HG03196 (cell line): ENCODE measurements around the gene CD7.

Experiments
- ATAC-seq: cut with Tn5 transposase; IDR thresholded peaks from one replicate; pipeline ENCODE4 v1.9.1; 2021; ENCODE audit not compliant: unreplicated experiment

Gene CD7

DNA sequence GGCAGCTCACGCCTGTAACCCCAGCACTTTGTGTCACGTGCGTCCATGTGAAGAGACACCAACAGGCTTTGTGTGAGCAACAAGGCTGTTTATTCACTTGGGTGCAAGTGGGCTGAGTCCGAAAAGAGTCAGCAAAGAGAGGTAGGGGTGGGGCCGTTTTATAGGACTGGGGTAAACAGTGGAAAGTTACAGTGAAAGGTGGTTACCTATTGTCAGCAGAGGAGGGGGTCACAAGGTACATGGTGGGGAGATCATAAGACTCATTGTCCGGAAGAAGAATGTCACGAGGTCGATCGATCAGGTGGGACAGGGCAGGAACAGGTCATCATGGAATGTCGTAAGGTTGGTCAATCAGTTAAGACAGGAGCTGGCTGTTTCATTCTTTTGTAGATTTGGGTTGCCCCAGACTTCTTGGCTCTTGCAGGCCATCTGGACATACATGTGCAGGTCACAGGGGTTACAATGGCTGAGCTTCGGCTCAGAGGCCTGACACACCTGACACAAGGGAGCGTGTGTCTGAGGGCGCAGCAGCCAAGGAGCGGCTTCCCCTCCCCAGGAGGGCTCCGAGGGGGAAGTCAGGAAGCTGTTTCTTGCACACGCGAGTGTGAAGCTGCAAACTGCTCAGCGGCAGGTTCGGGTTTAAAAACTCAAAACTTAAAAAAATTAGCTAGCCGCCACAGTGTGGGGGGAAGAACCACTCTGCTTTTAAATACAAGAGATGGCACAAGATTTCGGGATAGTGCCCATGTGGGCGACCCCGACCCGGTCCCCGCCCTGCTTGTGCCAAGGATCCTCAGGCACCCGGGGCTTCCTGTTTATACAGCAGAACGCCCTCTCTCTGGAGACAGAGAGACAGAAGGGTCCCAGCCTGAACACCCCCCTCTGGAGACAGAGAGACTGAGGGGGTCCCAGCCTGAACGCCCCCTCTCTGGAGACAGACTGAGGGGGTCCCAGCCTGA, 29.2 kb upstream of the CD7 start:
- no peak for ATAC-seq

DNA sequence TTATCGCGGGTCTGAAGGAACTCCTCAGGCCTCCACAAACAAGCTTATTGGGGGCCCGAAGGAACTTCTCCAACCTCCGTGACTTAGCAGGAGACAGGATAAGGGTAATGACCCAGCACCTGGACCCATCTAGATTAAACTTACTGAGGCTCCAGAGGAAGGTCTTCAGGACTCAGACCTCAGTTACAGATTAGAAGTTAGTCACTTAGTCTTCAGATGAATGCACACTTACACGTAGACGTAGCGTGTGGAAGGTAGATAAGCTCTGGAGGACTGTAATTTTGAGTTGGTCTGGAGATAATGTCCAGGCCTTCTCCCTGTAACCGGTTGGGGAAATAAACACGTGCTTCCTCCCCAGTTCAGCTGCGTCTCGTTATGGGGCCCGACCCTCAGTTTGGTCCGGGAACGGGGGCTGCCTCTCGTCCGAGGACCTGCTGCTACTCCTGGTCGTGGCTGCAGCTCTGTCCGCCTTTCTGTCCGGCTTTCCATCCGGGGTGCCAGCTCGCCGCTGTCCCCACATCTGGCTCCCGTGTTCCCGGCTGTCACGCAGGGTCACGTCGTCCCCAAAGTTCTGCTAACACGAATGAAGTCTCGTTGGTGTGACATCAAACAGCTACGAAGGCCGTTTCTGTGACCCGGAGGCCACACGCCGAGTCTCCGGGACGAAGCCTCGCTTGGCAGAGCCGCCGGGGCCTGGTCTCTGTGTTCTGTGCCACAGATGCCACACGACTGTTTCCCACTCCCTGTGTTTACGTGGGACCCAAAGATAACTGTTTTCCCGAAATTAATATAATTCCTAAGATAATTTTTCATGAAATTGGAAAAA, 28.0 kb upstream of the CD7 start:
- ATAC-seq: no peak

DNA sequence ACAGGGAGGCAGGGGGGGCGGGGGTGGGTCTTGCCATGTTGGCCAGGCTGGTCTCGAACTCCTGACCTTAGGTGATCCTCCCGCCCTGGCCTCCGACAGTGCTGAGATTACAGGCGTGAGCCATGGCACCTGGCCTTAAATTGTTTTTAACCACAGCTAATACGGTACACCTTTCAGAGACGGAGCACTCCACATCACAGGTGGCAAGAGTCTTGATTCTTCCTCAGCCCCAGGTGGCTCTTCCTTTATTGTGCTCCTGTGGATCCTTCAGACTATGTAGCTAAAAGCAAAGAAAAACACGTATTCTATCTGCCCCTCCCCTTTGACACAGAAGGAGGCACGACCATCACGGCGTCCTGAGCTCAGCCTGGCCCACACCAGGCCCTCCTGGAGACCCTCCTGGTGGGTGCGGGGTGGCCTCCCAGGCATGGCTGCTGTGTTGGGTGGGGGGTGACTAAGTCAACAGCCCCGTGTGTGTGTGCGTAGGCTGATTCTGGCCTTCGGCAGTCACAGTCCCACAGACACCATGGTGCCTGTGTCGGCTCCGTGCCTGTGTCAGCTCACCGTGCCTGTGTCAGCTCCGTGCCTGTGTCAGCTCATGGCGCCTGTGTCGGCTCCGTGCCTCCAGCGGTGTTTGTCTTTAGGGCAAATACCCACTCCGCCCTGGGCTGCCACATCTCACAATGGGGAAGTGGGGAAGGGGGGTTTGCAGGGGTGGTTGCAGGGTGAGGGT, 26.9 kb upstream of the CD7 start:
- no peak for ATAC-seq

DNA sequence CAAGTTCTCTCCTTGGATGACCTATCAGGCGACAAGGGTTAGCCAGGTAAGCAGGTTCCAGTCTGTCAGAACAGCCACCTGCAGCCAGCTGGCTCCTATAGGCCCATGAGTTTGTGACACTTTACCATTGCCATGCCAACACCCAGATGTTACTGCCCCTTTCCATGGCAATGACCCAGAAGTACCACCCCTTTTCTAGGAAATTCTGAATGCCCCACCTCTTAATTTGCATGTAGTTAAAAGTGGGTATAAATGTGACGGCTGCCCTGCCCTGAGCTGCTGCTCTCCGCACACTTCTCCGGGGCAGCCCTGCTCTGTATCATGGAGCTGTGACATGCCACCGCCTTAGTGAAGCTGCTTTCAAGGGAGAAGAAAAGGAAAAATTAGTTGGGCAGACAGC, 26.2 kb upstream of the CD7 start:
- ATAC-seq: no peak

DNA sequence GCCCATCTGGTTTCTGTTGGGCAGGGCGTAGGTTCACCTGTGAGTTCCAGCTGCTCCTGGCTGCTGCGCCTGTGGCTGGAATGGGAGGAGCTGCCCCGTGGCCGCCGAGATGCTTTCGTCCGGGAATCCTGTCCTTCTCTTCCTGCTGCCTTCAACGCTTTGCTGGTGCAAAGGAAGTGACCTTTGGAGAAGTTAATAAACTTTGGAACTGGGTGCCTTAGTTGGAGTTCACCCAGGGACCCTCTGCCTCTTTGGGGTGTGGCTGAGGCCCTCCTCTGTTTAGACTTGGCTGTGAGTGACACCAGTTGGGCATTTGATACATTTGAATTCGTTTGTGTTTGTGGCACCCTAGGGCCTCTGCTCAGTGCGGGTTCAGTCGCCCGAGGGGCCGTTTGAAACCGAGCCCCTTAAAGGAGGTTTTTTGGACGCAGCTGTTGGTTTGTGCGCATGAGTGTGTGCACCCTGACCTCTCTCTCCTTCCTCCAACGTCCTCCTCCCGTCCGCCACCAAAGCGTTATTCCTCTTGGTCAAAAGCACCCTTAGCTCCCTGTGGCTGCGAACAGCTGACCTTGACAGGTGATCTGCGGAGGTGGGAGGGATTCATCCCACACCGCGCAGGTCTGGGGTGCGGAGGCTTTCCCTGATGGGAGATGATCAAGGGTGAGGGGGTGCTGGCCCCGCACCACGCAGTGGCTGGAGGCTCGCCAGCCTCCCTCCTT, 25.1 kb upstream of the CD7 start:
- no peak for ATAC-seq

DNA sequence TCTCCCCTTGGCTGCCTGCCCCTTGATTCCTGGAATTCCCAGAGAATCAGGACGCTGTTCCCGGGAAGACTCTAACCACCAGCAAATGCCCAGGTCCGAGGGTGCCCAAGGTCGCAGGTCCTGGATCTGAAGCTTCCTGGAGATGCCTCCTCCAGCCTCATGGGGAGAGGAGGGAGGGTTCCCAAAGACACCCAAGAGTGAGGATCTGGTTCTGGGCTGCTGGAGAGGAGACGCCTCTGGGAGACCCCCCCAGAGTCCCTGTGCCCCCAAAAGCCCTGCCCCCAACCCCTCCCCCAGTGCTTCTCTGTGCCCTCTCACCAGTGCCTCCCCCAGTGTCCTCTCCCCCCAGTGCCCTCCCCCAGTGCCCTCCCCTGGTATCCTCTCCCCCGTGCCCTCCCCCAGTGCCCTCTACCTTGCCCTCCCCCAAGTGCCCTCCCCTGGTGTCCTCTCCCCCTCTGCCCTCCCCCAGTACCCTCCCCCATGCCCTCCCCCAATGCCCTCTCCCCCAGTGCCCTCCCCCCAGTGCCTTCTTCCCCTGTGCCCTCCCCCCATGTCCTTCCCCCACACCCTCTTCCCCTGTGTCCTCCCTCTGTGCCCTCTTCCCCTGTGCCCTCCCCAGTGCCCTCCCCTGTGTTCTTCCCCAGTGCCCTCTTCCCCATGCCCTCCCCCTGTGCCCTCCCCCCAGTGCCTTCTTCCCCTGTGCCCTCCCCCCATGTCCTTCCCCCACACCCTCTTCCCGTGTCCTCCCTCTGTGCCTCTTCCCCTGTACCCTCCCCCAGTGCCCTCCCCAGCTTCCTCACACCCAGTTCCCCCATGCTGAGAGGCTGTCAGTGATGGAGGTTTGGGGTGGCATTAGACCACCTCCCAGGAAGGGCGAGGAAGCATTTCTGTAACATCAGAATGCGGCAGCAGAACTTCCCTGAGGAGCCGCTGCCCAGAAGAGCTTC, 22.5 kb upstream of the CD7 start:
- no peak for ATAC-seq

DNA sequence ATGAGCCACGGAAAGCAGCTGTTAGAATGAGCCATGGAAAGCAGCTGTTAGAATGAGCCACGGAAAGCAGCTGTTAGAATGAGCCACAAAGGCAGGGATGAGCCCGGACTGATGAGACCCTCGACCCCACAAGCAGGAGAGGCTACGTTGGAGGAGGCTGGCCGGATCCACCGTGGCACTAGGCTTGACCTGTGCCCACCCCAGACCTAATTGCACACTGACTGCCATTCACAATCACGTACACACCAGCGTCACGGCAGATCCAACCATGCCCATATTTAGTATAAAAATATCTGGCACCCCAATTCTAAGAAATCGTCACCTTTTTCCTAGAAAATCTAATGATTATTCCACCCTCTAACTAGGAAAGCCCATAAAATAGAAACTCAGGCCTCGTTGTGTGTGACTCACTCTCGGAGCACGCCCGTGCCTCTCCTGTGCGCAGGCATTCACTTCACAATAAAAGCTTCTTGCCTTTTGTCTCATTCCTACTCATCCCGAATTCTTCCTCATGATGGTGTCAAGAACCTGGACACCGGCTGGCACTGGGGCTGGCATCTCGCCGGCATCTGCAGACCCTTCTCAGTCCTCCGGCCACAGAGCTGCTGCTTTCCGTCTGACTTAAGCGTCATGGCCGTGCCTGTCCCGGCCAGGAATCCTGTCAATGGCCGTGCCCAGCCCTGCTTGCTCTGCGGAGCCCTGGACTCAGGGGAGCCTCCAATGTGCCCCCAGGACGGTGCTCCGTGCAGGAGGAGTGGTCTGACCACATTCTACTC, 21.6 kb upstream of the CD7 start:
- ATAC-seq: no peak

DNA sequence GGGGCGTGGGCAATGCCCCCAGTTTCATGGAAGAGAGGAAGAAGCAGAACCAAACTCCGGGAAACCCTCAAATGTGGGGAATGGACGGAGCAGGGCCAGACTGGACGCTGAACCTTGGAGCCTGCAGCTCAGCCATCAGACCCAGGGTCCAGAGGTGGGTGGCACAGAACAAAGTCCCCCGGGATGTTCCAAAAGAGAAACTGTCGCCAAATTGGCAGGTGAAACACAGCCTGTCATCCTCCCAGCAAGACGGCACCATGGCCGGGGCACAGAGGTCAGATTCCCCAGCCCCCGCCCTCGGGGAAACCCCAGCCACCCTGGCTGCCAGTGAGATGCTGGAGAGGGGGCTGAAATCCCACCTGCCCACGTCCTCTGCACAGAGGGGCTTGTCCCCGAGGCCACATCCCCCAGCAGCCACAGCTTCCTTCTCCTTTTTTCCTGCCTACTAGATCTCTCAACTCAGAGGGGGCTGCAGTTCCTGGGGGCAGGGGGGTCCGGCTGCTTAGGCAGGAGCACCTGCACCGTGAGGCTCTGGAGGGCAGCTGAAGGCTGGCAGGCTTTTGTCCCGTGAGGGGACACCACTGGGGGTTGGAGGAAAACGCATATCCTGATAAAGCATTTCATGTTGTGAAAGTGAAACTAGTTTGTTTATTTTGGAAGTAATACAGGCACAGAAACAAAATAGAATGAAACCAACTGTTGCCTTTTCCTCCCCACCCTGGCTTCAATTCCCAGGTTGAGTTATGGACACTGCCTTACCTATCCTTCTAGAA, 17.4 kb upstream of the CD7 start:
- ATAC-seq: no peak

DNA sequence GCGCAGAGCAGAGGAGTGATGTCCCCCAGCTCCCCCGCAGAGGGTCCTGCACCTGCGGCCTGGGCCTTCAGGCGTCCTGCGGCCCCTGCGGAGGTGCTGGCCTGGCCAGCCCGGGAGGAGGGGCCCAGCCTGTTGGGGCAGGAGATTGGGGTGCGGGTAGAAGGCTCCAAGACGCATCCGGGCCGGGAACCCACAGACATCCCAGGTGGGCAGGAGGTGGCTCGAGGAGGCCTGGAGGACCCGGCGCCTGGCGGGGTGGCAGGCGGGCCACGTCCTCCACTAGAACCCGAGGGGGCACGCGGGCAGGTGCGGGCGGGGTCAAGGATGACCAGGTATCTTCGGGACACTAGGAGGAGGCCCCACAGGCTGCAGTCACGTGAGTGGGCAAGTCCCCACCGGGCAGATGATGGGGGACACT, 16.8 kb upstream of the CD7 start:
- no peak for ATAC-seq

DNA sequence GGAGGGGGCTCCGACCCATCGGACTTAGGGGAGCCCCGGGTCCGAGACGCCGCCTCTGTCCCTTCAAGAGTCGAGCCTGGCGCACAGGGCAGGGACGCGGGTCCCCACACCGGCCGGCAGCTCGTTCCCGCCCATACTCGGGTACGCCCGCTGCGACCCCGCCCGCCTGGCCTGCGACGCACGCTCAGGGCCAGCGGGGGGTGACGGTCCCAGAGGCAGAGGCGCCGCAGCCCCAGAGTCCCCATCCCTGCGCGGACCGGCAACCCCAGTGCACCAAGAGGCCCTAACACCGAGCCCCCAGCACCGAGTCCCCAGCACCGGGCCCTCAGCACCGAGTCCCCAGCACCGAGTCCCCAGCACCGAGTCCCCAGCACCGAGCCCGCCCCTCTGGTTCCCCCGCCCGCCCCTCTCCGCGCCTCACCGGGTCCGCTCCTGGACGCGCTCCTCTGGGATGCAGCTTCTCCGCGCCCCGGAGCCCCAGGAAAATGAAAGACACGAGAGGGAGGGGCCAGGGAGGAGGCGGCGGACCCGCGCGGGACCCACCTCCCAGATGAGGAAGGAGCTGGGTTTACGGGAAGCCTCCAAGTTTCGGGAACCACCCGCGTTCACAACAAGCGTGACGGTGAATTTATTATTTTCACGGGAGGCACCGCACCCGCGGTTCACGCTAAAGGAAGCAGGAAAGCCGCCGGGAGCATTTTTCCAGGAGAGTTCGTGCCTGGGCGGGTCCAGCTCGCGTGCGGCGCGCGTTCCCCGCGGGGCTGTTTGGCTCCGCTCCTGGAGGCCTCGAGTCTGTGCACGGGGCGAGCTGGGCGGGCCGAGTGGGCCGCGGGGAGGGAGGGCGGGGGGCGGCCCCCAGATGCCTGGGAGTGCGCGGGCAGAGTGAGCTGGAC, 16.1 kb upstream of the CD7 start, which contains the start of gene SECTM1:
Gene SECTM1, minus strand, starts transcription at position 488 of the 893 bp plus-strand sequence. CDS start 6,526 bp downstream, outside the sequence.
- ATAC-seq: no peak

DNA sequence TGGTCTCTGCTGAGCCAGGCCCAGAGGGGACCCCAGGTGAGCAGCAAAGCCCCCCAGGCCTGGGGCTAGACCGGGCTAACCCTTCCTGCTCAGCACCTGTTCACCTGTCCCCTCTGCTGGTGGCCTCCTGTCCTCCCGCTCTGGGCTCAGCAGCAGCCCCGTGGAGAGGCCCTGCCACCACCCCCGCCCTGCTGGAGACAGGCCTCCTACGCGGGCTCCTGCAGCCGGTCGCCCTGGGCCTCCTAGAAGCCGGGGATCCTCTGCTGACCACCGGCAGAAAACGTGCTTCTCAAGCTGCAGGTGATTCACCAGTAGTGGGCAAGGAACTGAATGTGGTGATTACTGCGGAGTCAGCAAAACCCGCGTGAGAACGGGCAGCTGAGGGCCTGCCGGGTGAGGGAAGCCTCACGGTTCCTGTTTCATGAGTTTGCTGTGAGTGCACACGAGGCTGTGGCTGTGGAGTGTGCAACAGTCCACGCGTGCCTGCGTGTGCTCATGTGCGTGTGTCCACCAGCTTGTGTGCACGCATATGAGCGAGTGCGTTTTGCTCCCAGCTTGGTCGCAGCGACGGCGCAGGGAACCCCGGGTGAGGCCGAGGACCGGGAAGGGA, 15.4 kb upstream of the CD7 start:
- ATAC-seq: no peak

DNA sequence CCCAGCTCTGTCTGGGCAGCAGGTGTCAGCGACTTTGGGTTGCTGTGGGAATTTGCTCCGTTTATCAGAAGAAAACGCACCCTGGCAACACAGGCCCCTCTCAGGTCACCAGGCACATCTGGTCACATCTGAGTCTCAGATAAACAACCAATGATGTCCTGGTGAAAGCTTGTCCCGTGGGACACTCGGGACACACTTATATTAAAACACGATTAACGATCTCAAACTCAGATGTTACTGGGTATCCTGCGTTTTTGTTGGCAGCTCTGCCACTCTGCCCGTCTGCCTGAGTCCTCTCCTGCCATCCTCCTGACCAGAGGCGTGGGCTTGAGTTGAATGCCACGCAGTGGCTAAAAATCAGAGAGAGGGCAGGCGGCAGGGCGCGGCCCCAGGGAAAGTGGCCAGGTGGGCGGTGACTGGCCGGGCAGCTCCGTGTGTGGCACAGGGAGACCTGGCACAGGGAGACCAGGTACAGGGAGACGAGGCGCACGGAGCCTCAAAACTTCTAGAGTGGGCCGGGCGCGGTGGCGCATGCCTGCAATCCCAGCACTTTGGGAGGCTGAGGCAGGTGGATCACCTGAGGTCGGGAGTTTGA, 14.0 kb upstream of the CD7 start:
- no peak for ATAC-seq

DNA sequence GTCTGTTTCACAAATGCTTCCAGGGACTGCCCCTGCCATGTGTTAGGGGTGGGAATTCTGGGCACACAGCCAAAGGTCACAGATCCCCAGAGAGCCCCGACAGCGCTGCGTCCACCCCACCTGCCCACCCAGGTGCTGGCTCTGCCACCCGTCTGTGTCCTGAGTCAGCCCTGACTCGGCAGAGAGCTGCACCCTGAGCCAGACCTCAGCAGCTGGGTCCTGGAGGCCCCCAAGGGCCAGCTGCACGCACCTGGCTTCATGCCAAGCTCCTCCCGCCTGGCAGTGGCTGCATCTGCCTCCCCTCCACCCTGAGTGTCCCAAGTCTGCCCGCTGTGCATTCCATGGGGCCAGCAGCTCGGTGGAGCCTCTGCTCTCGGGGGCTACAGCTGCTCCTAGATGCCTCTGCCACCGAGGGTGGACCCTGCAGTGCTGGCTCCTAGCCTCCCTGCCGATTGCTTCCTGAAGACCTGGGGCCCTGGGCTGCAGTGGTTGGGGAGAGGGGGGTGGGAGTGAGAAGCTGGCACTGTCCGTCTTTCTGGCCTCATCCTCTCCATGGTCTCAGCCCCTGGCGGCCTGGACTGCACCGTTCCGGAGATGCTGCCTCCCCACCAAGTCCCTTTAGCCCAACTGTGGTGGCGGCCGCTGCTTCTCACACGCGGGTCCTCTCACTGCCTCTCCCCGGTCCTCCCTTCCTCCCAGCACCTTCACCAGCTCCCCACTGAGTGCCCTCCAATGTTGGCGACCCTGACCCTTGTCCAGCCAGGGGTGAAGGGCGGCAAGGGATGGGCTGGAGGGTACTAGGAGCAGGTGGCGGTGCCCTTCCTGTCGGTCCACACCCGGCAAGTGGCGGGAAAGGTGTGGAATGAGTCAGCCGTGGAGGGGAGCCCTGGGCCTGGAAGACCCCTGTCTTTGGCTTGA, 13.2 kb upstream of the CD7 start:
- ATAC-seq: no peak

DNA sequence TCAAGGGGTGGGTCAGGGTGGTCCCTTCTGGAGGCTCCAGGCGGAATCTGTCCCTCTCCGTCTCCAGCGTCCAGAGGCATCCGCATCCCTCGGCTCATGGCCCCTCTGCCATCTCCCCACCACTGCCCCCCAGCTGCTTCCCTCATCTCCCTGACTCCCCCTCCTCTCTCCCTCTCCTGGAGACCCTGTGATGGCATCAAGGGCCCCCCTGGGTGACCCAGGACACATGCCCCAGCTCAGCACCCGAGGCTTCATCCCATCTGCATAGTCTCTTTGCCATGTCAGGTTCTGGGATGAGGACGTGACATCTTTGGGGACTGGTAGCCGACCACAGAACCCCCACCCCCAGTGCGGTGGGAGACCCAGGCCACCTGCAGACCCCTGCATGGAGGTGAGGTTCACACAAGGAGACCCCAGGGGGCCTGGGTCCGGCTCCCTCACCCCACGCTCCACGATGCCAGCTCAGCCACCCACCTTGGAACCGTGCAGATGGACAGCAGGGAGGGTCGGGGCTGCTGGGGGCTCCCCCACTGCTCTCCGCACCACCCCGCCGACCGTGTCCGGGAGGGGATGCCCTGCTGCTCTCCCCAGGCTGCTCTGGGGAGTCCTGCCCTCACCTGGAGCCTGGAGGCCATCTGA, 12.4 kb upstream of the CD7 start:
- ATAC-seq: no peak
